Mesendoderm (in vitro differentiated cells): Measurements from ENCODE around the gene RNF144A.
A peak's percentile ranks its signal among the peaks of the same experiment; 100 is the strongest.

ENCODE experiments used
- DNase-seq: peaks from one replicate; pipeline ENCODE4 v3.0.0; 2013
- H2AK5ac ChIP-seq: 2 replicates; pipeline ENCODE4 v1.6.1; 2013; ENCODE audit warnings: low read length, inconsistent platforms
- H2BK120ac ChIP-seq: 2 replicates; pipeline ENCODE4 v1.6.1; 2013; ENCODE audit warnings: low read depth, mild to moderate bottlenecking, low read length, moderate library complexity, mixed read lengths
- H2BK15ac ChIP-seq: replicated peaks from 2 replicates; pipeline ENCODE4 v1.6.1; 2013; ENCODE audit warnings: low read depth, mild to moderate bottlenecking, moderate library complexity
- H2BK5ac ChIP-seq: 2 replicates; pipeline ENCODE4 v1.6.1; 2013; ENCODE audit warnings: low read length, inconsistent platforms
- H3K18ac ChIP-seq: 2 replicates; pipeline ENCODE4 v1.6.1; 2013; ENCODE audit warnings: mild to moderate bottlenecking, low read length, mixed read lengths
- H3K23ac ChIP-seq: one replicate; pipeline ENCODE4 v1.6.1; 2013; ENCODE audit warnings: low read length
- H3K27ac ChIP-seq: 2 replicates; pipeline ENCODE4 v1.5.1; 2013; ENCODE audit warnings: low read depth, mild to moderate bottlenecking, inconsistent platforms, low read length, moderate library complexity
- H3K27me3 ChIP-seq: 2 replicates; pipeline ENCODE4 v1.6.1; 2013; ENCODE audit warnings: low read length, control low read depth, mild to moderate bottlenecking, inconsistent platforms; ENCODE audit not compliant: insufficient read depth, poor library complexity
- H3K36me3 ChIP-seq: 2 replicates; pipeline ENCODE4 v1.6.1; 2013; ENCODE audit warnings: low read length, inconsistent platforms; ENCODE audit not compliant: control insufficient read depth, insufficient read depth
- H3K4ac ChIP-seq: one replicate; pipeline ENCODE4 v1.6.1; 2013; ENCODE audit warnings: low read depth, mild to moderate bottlenecking, low read length, moderate library complexity
- H3K4me1 ChIP-seq: 2 replicates; pipeline ENCODE4 v1.6.1; 2013; ENCODE audit warnings: low read depth, low read length, inconsistent platforms; ENCODE audit not compliant: control insufficient read depth
- H3K4me2 ChIP-seq: 2 replicates; pipeline ENCODE4 v1.6.1; 2013; ENCODE audit warnings: low read length
- H3K4me3 ChIP-seq: 2 replicates; pipeline ENCODE4 v1.5.1; 2013; ENCODE audit warnings: mild to moderate bottlenecking, low read length
- H3K56ac ChIP-seq: one replicate; pipeline ENCODE4 v1.6.1; 2013; ENCODE audit warnings: low read length
- H3K79me1 ChIP-seq: 2 replicates; pipeline ENCODE4 v1.6.1; 2013; ENCODE audit warnings: low read length, inconsistent platforms
- H3K79me2 ChIP-seq: 2 replicates; pipeline ENCODE4 v1.6.1; 2013; ENCODE audit warnings: mild to moderate bottlenecking, low read length; ENCODE audit not compliant: control insufficient read depth, insufficient read depth
- H3K9ac ChIP-seq: 2 replicates; pipeline ENCODE4 v1.6.1; 2013; ENCODE audit warnings: low read length, inconsistent platforms
- H4K5ac ChIP-seq: one replicate; pipeline ENCODE4 v1.6.1; 2013; ENCODE audit warnings: low read length
- H4K8ac ChIP-seq: one replicate; pipeline ENCODE4 v1.6.1; 2013; ENCODE audit warnings: low read depth, mild to moderate bottlenecking, control low read depth, low read length, moderate library complexity
- WGBS: extraction: QIAGEN DNeasy Blood & Tissue Kit; methylation state at CpG from one replicate; pipeline ENCODE4 v1.1.7; 2013; ENCODE audit warnings: low lambda C conversion rate, missing lambda C conversion rate; ENCODE audit not compliant: insufficient coverage; ENCODE audit errors: extremely low coverage; 5-methylcytosine and 5-hydroxymethylcytosine counted together

Gene RNF144A

DNA sequence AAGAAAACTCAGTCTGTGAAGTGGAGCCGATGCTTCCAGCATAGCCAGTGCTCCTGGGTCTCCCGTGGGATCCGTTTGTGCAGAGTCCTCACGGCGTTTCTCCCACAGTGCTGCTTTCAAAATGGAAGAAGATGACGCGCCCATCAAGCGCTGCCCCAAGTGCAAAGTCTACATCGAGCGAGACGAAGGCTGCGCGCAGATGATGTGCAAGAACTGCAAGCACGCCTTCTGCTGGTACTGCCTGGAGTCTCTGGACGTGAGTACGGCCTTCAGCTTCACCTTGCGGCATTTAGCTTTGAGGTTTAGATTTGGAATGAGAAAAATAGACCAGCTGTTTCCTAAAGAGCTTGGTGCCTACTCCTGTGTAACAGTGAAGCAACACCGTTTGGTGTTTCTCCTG lies 107.0 kb downstream of the RNF144A start:
- H2BK15ac ChIP-seq, result no peak overlapping the region
- H3K27me3 ChIP-seq, result no peaks in the 10 kb centered on the region
- H2BK5ac ChIP-seq, result no peak overlapping the region
- H3K27ac ChIP-seq, result no peak overlapping the region
- no peak overlapping the region for H3K4me3 ChIP-seq
- H2AK5ac ChIP-seq, result no peak overlapping the region
- H3K9ac ChIP-seq, result no peak overlapping the region
- no peaks in the 10 kb centered on the region for H3K79me1 ChIP-seq
- WGBS, result no CpG with 5 or more reads among the region's 18 CpGs
- no peak overlapping the region for H3K18ac ChIP-seq
- no peaks in the 10 kb centered on the region for H3K79me2 ChIP-seq
- no peak overlapping the region for H4K5ac ChIP-seq
- no peak overlapping the region for H3K56ac ChIP-seq
- H2BK120ac ChIP-seq, result no peak overlapping the region
- DNase-seq, result no peak
- no peak overlapping the region for H4K8ac ChIP-seq
- no peak overlapping the region for H3K4me2 ChIP-seq
- H3K4ac ChIP-seq, result no peak overlapping the region
- no peaks in the 10 kb centered on the region for H3K4me1 ChIP-seq
- no peaks in the 10 kb centered on the region for H3K36me3 ChIP-seq
- no peak overlapping the region for H3K23ac ChIP-seq

DNA sequence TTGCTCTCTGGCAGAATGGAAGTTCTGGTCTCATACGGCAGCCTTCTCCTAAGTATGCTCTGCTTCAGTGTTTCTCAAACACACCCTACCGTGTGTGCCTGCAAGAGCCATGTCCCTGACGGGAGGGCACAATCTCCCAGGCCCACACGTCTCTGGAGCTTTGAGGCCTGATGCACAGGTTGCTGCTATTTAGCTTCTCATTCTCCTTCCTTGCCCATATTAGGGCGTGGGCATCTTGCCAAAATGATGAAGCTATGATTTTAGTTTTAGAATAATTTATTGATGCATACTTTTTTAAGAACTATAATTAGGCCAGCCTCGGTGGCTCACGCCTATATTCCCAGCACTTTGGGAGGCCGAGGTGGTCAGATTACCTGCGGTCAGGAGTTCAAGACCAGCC lies 107.9 kb downstream of the RNF144A start:
- H3K27me3 ChIP-seq, result no peaks in the 10 kb centered on the region
- H2AK5ac ChIP-seq, result no peak overlapping the region
- no peak for DNase-seq

DNA sequence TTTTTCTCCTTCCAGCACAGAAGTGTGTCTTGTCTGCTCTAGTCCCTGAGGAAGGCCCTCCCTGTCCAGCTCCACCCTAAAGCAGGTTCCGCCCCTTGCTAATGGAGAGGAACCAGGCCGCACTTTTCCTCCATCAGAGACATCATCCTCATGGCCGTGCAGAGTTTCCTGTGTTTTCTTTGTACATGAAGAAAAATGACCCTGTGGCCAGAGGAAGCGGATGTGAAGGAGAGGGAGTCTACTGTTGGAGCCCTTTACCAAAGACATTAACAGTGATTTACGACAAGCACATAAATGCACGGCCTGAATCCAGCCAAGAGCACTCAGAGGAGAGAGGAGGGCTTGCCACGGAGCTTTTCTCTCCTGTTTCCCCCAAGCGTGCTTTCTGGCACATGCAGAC lies 109.5 kb downstream of the RNF144A start:
- H3K27me3 ChIP-seq, result no peaks in the 10 kb centered on the region
- no peak overlapping the region for H3K56ac ChIP-seq
- H4K8ac ChIP-seq, result no peak overlapping the region
- no peak overlapping the region for H3K4ac ChIP-seq
- H3K18ac ChIP-seq, result no peak overlapping the region
- H3K79me1 ChIP-seq, result no peaks in the 10 kb centered on the region
- H3K9ac ChIP-seq, result no peak overlapping the region
- DNase-seq, result no peak
- H3K36me3 ChIP-seq, result no peaks in the 10 kb centered on the region
- H3K27ac ChIP-seq, result no peak overlapping the region
- no peaks in the 10 kb centered on the region for H3K79me2 ChIP-seq
- no CpG with 5 or more reads among the region's 8 CpGs for WGBS
- no peak overlapping the region for H3K4me3 ChIP-seq
- no peaks in the 10 kb centered on the region for H3K4me1 ChIP-seq
- H3K4me2 ChIP-seq, result no peak overlapping the region
- H4K5ac ChIP-seq, result no peak overlapping the region
- no peak overlapping the region for H3K23ac ChIP-seq
- H2AK5ac ChIP-seq, result no peak overlapping the region
- no peak overlapping the region for H2BK5ac ChIP-seq
- H2BK120ac ChIP-seq, result no peak overlapping the region
- no peak overlapping the region for H2BK15ac ChIP-seq

More for the DNA sequence above, 107.9 kb downstream of the RNF144A start:
- H3K4me1 ChIP-seq, result no peaks in the 10 kb centered on the region
- WGBS, result no CpG with 5 or more reads among the region's 9 CpGs
- no peak overlapping the region for H4K5ac ChIP-seq
- H3K36me3 ChIP-seq, result no peaks in the 10 kb centered on the region
- H3K4me2 ChIP-seq, result no peak overlapping the region
- H3K79me2 ChIP-seq, result no peaks in the 10 kb centered on the region
- H2BK15ac ChIP-seq, result no peak overlapping the region
- H4K8ac ChIP-seq, result no peak overlapping the region
- H2BK120ac ChIP-seq, result no peak overlapping the region
- H3K23ac ChIP-seq, result no peak overlapping the region
- no peak overlapping the region for H3K4me3 ChIP-seq
- no peak overlapping the region for H3K56ac ChIP-seq
- no peaks in the 10 kb centered on the region for H3K79me1 ChIP-seq
- H3K18ac ChIP-seq, result no peak overlapping the region
- H2BK5ac ChIP-seq, result no peak overlapping the region
- H3K9ac ChIP-seq, result no peak overlapping the region
- no peak overlapping the region for H3K27ac ChIP-seq
- no peak overlapping the region for H3K4ac ChIP-seq

DNA sequence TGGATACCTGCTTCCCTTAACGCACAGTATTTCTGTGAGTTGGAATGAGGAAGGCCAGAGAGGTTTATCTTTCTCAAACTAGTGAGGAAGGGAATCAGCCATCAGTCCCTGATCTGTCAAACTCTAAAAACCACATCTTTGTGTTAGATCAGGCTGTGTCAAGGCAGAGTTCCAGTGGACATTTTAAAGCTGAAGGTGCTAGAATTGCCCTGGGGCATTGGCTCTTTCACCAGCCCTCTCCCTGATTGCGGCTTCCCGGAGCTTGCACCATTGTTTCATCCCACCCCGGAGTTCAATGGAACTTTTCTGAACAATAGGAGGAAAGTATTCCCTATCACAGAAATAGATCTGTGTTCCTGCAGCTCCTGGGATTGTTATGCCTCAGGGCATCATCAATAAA lies 110.2 kb downstream of the RNF144A start:
- H2BK15ac ChIP-seq, result no peak overlapping the region
- H3K4me1 ChIP-seq, result no peaks in the 10 kb centered on the region
- DNase-seq, result peak; percentile 67
- no peak overlapping the region for H3K23ac ChIP-seq
- H3K18ac ChIP-seq, result no peak overlapping the region
- H2BK120ac ChIP-seq, result no peak overlapping the region
- no peak overlapping the region for H3K27ac ChIP-seq
- H2AK5ac ChIP-seq, result no peak overlapping the region
- H3K56ac ChIP-seq, result no peak overlapping the region
- no peak overlapping the region for H3K9ac ChIP-seq
- no peak overlapping the region for H3K4ac ChIP-seq
- H3K4me3 ChIP-seq, result no peak overlapping the region
- H4K5ac ChIP-seq, result no peak overlapping the region
- H3K36me3 ChIP-seq, result no peaks in the 10 kb centered on the region
- no peaks in the 10 kb centered on the region for H3K79me2 ChIP-seq
- H3K79me1 ChIP-seq, result no peaks in the 10 kb centered on the region
- H3K27me3 ChIP-seq, result no peaks in the 10 kb centered on the region
- H3K4me2 ChIP-seq, result no peak overlapping the region
- no peak overlapping the region for H2BK5ac ChIP-seq
- no peak overlapping the region for H4K8ac ChIP-seq
- no CpG with 5 or more reads among the region's 4 CpGs for WGBS

DNA sequence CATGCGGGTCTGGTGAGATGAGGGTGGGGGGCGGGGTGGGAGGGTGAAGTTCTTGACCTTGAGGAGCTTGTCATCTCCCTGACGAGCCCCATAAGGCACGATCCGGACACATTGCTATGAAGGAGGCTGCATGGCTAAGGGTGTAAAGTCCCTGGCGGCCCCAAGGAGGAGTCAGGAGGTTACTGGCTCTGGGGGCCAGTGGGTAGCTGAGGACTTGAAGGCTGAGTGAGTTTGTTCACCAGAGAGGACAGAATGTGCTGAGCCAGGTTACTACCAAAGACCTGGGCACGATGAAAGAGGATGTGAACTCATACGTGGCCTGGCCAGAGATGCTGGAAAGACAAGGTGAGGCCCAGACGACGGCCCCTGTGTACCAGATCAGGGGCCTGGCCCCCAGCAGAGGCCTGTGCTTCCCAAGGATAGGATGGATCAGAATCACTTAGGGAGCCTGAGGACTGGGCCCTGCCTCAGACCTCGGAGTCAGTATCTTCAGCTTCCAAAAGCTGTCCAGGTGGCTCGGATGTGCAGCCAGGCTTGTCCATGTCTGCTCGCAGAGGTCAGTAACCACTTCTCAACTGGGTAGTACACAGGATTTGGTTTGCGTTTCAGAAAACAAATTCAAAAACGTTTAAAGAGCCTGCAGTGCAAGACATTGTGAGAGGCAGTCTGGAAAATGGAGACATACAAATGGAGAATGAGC lies 110.9 kb downstream of the RNF144A start:
- Histone ChIP-seq H3K36me3 (no peaks in the 10 kb centered on the region), H4K8ac (no peak overlapping the region), H3K4ac (no peak overlapping the region), H3K4me2 (no peak overlapping the region), H4K5ac (no peak overlapping the region), H2AK5ac (no peak overlapping the region), H3K4me3 (no peak overlapping the region), H3K23ac (no peak overlapping the region), H2BK5ac (no peak overlapping the region), H3K18ac (no peak overlapping the region), H3K79me2 (no peaks in the 10 kb centered on the region), H3K27me3 (no peaks in the 10 kb centered on the region), H3K4me1 (no peaks in the 10 kb centered on the region), H3K27ac (no peak overlapping the region), H3K79me1 (no peaks in the 10 kb centered on the region), H3K9ac (no peak overlapping the region), H3K56ac (no peak overlapping the region), H2BK120ac (no peak overlapping the region), H2BK15ac (no peak overlapping the region)
- peak; percentile 21 for DNase-seq
- no CpG with 5 or more reads among the region's 15 CpGs for WGBS

DNA sequence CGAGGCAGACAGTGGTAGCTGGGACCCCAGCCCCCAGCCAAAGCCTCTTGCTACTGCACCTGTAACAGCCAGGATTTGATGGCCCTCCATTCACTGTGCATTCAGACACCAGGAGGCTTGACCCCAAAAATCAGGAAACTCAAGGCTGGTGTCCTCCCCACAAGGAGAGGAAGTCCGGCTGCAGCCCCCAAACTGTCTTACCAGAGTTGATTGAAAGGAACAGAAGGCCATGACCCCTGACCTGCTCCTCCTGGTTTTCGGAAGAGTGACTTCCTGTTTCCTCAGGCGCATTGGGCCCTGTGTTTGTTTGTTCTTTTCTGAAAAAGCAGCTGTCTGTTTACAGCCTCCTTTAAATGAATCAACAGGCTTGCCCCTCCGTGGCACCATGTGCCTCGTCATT lies 111.6 kb downstream of the RNF144A start:
- Histone ChIP-seq H4K5ac (no peak overlapping the region), H3K4me1 (no peaks in the 10 kb centered on the region), H3K79me1 (no peaks in the 10 kb centered on the region), H3K56ac (no peak overlapping the region), H2BK15ac (no peak overlapping the region), H2AK5ac (no peak overlapping the region), H3K79me2 (no peaks in the 10 kb centered on the region), H3K36me3 (no peaks in the 10 kb centered on the region), H3K23ac (no peak overlapping the region), H2BK5ac (no peak overlapping the region), H3K4me3 (no peak overlapping the region), H2BK120ac (no peak overlapping the region), H3K18ac (no peak overlapping the region), H3K27me3 (no peaks in the 10 kb centered on the region), H3K9ac (no peak overlapping the region), H3K27ac (no peak overlapping the region), H3K4me2 (no peak overlapping the region), H4K8ac (no peak overlapping the region), H3K4ac (no peak overlapping the region)
- no peak for DNase-seq
- no CpG with 5 or more reads among the region's 6 CpGs for WGBS
